Body of pancreas (tissue), 4 donors: Measurements from ENCODE around the gene SPOCK1.

ENCODE experiments used
- CTCF ChIP-seq, 7 experiments: fragments of 450-650 bp in 4 of 7; fragments of 200-600 bp in 3 of 7; sonication (generic) in 3 of 7; IDR thresholded peaks; one replicate each; pipeline ENCODE4 v1.5.1; 2016 to 2019; ENCODE audit warnings: antibody characterized with exemption in 7 of 7
- POLR2A ChIP-seq, 3 donors: fragments of 450-650 bp; IDR thresholded peaks; one replicate each; pipeline ENCODE4 v1.6.1; 2016; ENCODE audit warnings: antibody characterized with exemption in 3 of 3, mild to moderate bottlenecking in 2 of 3

- TF ChIP-seq CTCF (IDR thresholded peaks at IDR 0.05) (no peak), POLR2A (IDR thresholded peaks at IDR 0.05) (no peak)
Observed at GRCh38 chr5:137004279-137004678, 494.8 kb downstream of the SPOCK1 start.
